Measurements from ENCODE around the gene SFXN5. TPM values are rescaled to one million over a fixed set of nuclear protein-coding genes. Genes with fewer than 3 reads are reported as not detected.

Gene SFXN5
- total and polyA plus RNA-seq, 2 of the 8 experiments (the other 6 are each of a cell fraction or from before 2014, with no cell fraction given), result 29.3 to 33.1 TPM

- TF ChIP-seq CHD7 (IDR thresholded peaks at IDR 0.05; ENCODE audit: insufficient replicate concordance, low read length) (no peak), SAP30 (IDR thresholded peaks at IDR 0.05; ENCODE audit: insufficient read depth, insufficient replicate concordance, low read length) (no peak), CBX5 (IDR thresholded peaks at IDR 0.05; ENCODE audit: low read depth, low read length) (no peak), CTBP2 (IDR thresholded peaks at IDR 0.05; ENCODE audit: borderline replicate concordance, insufficient read depth, insufficient read length, low read length) (no peak), POLR2A (IDR thresholded peaks at IDR 0.05; ENCODE audit: control extremely low read depth in 1 of 2, low read depth in 2 of 2, low read length in 2 of 2) (no peak), SP1 (IDR thresholded peaks at IDR 0.05; ENCODE audit: low read depth, low read length) (no peak), ATF3 (IDR thresholded peaks at IDR 0.05; ENCODE audit: insufficient read depth, low read depth, low read length) (no peak), TCF12 (IDR thresholded peaks at IDR 0.05; ENCODE audit: low read depth, low read length) (no peak), E2F6 (IDR thresholded peaks at IDR 0.05) (no peak)
Measured at GRCh38 chr2:73089270-73090030, 17.9 kb upstream of the SFXN5 start (continued).
